B cell (primary cell): ENCODE data around the gene TANK. TPM values are rescaled to one million over a fixed set of nuclear protein-coding genes. Genes with fewer than 3 reads are reported as not detected.

Source experiments
- ATAC-seq: fragments of 200-7000 bp; cut with Tn5 transposase; one replicate; pipeline ENCODE4 v1.10.0; 2021; ENCODE audit warnings: low read depth, mild to moderate bottlenecking, moderate number of reproducible peaks, moderate library complexity
- CTCF ChIA-PET: fragments of 350-600 bp; sonication (Branson Sonifier 250); formaldehyde crosslinking; loops from one replicate; lab custom pipeline; 2021; ENCODE audit warnings: antibody characterized with exemption, inconsistent platforms; lab: Charles Lee
- POLR2A ChIA-PET: fragments of 350-600 bp; sonication (Branson Sonifier 250); formaldehyde crosslinking; loops from one replicate; lab custom pipeline; 2021; ENCODE audit warnings: antibody characterized with exemption; lab: Charles Lee
- DNase-seq: peaks from one replicate; pipeline ENCODE4 v3.0.0; 2013
- H2AFZ ChIP-seq: 2 replicates; pipeline ENCODE4 v1.6.1; 2012; ENCODE audit warnings: mild to moderate bottlenecking, low read depth, low read length; ENCODE audit not compliant: insufficient read depth, poor library complexity, severe bottlenecking
- H3K27ac ChIP-seq, 2 donors: 1 replicate in 1 of 2; 2 replicates in 1 of 2; pipeline ENCODE4 v1.5.1; 2012 to 2013; ENCODE audit warnings: low read length in 2 of 2, mild to moderate bottlenecking in 2 of 2, moderate library complexity in 1 of 2
- H3K27me3 ChIP-seq, 4 experiments: fragments of 200-600 bp in 1 of 4; sonication (generic) in 1 of 4; replicated peaks in 1 of 4; 1 replicate in 2 of 4; 2 replicates in 2 of 4; pipeline versions ENCODE4 v1.6.1 to v1.7.0; 2013 to 2016; ENCODE audit warnings: low read length in 3 of 4, mild to moderate bottlenecking in 2 of 4, mixed read lengths in 1 of 4, moderate library complexity in 1 of 4; ENCODE audit not compliant: insufficient read depth in 4 of 4, control insufficient read depth in 3 of 4; ENCODE audit errors: control extremely low read depth in 1 of 4
- H3K36me3 ChIP-seq, 2 experiments: replicated peaks in 1 of 2; 1 replicate in 1 of 2; 2 replicates in 1 of 2; pipeline versions ENCODE4 v1.6.1 to v1.7.1; 2013; ENCODE audit warnings: low read length in 1 of 2; ENCODE audit not compliant: insufficient read depth in 2 of 2, control insufficient read depth in 1 of 2; ENCODE audit errors: control extremely low read depth in 1 of 2, extremely low read depth in 1 of 2
- H3K4me1 ChIP-seq, 2 donors: fragments of 200-600 bp in 1 of 2; sonication (generic) in 1 of 2; 1 replicate in 1 of 2; 2 replicates in 1 of 2; pipeline versions ENCODE4 v1.5.1 to v1.6.1; 2013 to 2017; ENCODE audit warnings: low read length in 2 of 2; ENCODE audit not compliant: control insufficient read depth in 2 of 2, insufficient read depth in 2 of 2
- H3K4me2 ChIP-seq: replicated peaks from 2 replicates; pipeline ENCODE3; 2012; ENCODE audit warnings: mild to moderate bottlenecking, low read depth, low read length; ENCODE audit not compliant: poor library complexity, severe bottlenecking
- H3K4me3 ChIP-seq, 5 experiments: fragments of 200-600 bp in 1 of 5; sonication (generic) in 1 of 5; 1 replicate in 3 of 5; 2 replicates in 2 of 5; pipeline versions ENCODE4 v1.5.1 to v1.7.0; 2011 to 2016; ENCODE audit warnings: low read length in 4 of 5, mild to moderate bottlenecking in 4 of 5, low read depth in 2 of 5, control low read depth in 1 of 5, moderate library complexity in 1 of 5; ENCODE audit not compliant: insufficient read depth in 1 of 5; ENCODE audit errors: control extremely low read depth in 1 of 5, extremely low read depth in 1 of 5
- H3K79me2 ChIP-seq: fragments of 200-600 bp; sonication (generic); one replicate; pipeline ENCODE4 v1.6.0; 2016; ENCODE audit warnings: low read length; ENCODE audit not compliant: control insufficient read depth, insufficient read depth
- H3K9ac ChIP-seq: fragments of 200-600 bp; sonication (generic); 2 replicates; pipeline ENCODE4 v1.6.1; 2017; ENCODE audit warnings: mild to moderate bottlenecking, low read length, moderate library complexity
- H3K9me3 ChIP-seq, 3 donors: one replicate each; pipeline versions ENCODE4 v1.6.1 to v1.7.1; 2013; ENCODE audit warnings: low read length in 2 of 3; ENCODE audit not compliant: control insufficient read depth in 2 of 3, insufficient read depth in 1 of 3; ENCODE audit errors: control extremely low read depth in 1 of 3
- H4K20me1 ChIP-seq: 2 replicates; pipeline ENCODE4 v1.6.0; 2012; ENCODE audit warnings: mild to moderate bottlenecking, low read length; ENCODE audit not compliant: insufficient read depth, control insufficient read depth, poor library complexity, severe bottlenecking
- H3K27ac Mint-ChIP-seq: one replicate; pipeline ENCODE4 v1.8.0; 2021; ENCODE audit warnings: mixed read lengths
- H3K27me3 Mint-ChIP-seq: one replicate; pipeline ENCODE4 v1.8.0; 2021; ENCODE audit warnings: mixed read lengths
- H3K4me1 Mint-ChIP-seq: one replicate; pipeline ENCODE4 v1.8.0; 2021; ENCODE audit warnings: mixed read lengths
- H3K4me3 Mint-ChIP-seq: one replicate; pipeline ENCODE4 v1.8.0; 2021; ENCODE audit warnings: mixed read lengths
- H3K9me3 Mint-ChIP-seq: one replicate; pipeline ENCODE4 v1.8.0; 2022; ENCODE audit warnings: mixed read lengths; ENCODE audit not compliant: insufficient read depth
- EZH2 ChIP-seq: IDR thresholded peaks from 2 replicates; pipeline ENCODE4 v1.6.1; 2012; ENCODE audit warnings: borderline replicate concordance, low read depth, mild to moderate bottlenecking, moderate library complexity, low read length; ENCODE audit not compliant: insufficient read depth, poor library complexity, severe bottlenecking
- WGBS: methylation state at CpG from one replicate; pipeline ENCODE4 v1.1.5; 2013; ENCODE audit warnings: missing lambda C conversion rate; ENCODE audit not compliant: insufficient coverage; 5-methylcytosine and 5-hydroxymethylcytosine counted together
- intact Hi-C: fragments of 100-400 bp; cut with micrococcal nuclease; formaldehyde crosslinking; loops from one replicate; pipeline ENCODE4 v1.10.0; 2022
- polyA minus RNA-seq: library from RNA; depleted of rRNA, polyadenylated mRNA; stranded (reverse); fragments of >200 nt; gene quantifications from 2 replicates; pipeline ENCODE4 v1.2.3, GENCODE V29; 2012
- polyA plus RNA-seq: library from polyadenylated mRNA; depleted of rRNA; stranded (reverse); fragments of >200 nt; gene quantifications from 2 replicates; pipeline ENCODE4 v1.2.3, GENCODE V29; 2012
- total RNA-seq, 2 donors: library from RNA; stranded (reverse); fragments of 120-200 nt in 1 of 2; gene quantifications; 1 replicate in 1 of 2; 2 replicates in 1 of 2; pipeline versions ENCODE4 v1.2.3 to v1.2.4, GENCODE V29; 2013 to 2022
- TF ChIP-seq, protein P1 (sequence below): fragments of 200-600 bp; IDR thresholded peaks from one replicate; pipeline ENCODE4 v1.8.0; 2022; ENCODE audit warnings: antibody characterized with exemption, mild to moderate bottlenecking

TANK gene, protein sequence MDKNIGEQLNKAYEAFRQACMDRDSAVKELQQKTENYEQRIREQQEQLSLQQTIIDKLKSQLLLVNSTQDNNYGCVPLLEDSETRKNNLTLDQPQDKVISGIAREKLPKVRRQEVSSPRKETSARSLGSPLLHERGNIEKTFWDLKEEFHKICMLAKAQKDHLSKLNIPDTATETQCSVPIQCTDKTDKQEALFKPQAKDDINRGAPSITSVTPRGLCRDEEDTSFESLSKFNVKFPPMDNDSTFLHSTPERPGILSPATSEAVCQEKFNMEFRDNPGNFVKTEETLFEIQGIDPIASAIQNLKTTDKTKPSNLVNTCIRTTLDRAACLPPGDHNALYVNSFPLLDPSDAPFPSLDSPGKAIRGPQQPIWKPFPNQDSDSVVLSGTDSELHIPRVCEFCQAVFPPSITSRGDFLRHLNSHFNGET
- total RNA-seq (179 and 191 TPM in 2 replicates), polyA plus RNA-seq (62.4 and 75.8 TPM in 2 replicates), polyA minus RNA-seq (60.4 and 98.5 TPM in 2 replicates)
- 176 TPM for total RNA-seq (2013)

DNA sequence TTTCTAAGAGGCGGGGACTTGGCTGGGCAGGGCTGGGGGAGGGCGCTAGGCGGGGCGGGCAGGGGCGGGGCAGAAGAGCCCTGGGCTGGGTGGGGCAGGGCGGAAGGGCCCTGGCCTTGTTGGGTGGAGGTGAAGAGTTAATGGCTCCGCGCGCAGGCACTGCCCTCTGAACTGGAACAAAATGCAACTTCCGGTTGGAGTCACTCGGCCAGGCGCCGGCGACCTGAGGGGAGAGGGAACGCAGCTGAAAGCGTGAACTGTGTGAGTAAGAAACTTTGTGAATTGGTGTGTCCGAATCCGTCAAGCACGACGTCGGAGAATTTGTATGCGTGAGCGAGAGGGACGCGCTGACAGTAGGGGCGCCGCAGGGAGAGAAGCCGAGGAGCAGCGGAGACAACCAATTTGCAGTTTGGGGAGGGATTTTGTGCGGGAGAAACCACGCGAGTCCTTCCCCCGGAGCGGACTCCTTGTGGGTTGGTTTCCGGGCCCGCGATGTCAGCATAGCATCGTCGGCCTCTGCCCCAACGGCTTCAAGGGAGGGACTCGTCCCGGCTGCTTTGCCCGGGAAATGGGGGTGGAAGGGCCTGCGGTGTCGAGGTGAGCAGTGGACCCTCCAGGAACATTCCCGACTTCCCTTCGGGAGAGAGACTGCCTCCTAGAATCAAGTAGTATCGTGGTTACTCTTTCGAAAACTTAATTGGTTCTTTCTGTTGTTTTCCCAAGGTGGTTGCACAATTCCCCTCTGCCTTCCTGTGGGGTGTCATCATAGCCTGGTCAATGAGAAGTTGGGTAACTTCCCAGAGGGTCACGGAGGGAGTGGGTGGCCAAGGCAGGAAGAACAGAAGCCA, at the start of gene TANK:
TANK (plus strand) TSS at position 203 of the 848 bp plus-strand sequence. CDS start 19,235 bp downstream, outside the sequence.
- DNase-seq (peak; percentile 96), ATAC-seq (peak; percentile 95)
- intact Hi-C loops, result loop anchor here (1.0 to 10.0 kb wide), 9 partner anchors 10 to 1184 kb away; partner anchors contain the start of genes GCA and PSMD14
- peak within 1 kb of the TSS; percentile 93 to 97 for H3K27ac ChIP-seq
- peaks cover 89% of the 10 kb centered on the region for H3K79me2 ChIP-seq
- ChIA-PET CTCF (interaction anchor here (0.9 to 1.8 kb wide), 3 partner anchors 22 to 97 kb away, joined by 3 to 5 read pairs (median 4); no protein-coding TSS in a partner anchor), POLR2A (interaction anchor here (0.5 to 1.7 kb wide), 5 partner anchors 9 to 56 kb away, joined by 3 to 9 read pairs (median 4); no protein-coding TSS in a partner anchor)
- peaks cover 77% of the 10 kb centered on the region for H3K4me1 Mint-ChIP-seq
- peaks cover 0 to 3% (median 0%) of the 10 kb centered on the region in 3 donors for H3K9me3 ChIP-seq
- H3K4me3 ChIP-seq, result peak within 1 kb of the TSS; percentile 90 to 99 (median 96)
- peaks cover 37 to 45% of the 10 kb centered on the region in 2 donors for H3K4me1 ChIP-seq
- H3K27ac Mint-ChIP-seq, result peak within 1 kb of the TSS; percentile 96
- H3K4me3 Mint-ChIP-seq, result peak within 1 kb of the TSS; percentile 95
- H4K20me1 ChIP-seq, result peaks cover 12% of the 10 kb centered on the region
- peak within 1 kb of the TSS; percentile 81 for H3K4me2 ChIP-seq
- peak within 1 kb of the TSS; percentile 45 for H2AFZ ChIP-seq
- TF ChIP-seq, protein P1, sequence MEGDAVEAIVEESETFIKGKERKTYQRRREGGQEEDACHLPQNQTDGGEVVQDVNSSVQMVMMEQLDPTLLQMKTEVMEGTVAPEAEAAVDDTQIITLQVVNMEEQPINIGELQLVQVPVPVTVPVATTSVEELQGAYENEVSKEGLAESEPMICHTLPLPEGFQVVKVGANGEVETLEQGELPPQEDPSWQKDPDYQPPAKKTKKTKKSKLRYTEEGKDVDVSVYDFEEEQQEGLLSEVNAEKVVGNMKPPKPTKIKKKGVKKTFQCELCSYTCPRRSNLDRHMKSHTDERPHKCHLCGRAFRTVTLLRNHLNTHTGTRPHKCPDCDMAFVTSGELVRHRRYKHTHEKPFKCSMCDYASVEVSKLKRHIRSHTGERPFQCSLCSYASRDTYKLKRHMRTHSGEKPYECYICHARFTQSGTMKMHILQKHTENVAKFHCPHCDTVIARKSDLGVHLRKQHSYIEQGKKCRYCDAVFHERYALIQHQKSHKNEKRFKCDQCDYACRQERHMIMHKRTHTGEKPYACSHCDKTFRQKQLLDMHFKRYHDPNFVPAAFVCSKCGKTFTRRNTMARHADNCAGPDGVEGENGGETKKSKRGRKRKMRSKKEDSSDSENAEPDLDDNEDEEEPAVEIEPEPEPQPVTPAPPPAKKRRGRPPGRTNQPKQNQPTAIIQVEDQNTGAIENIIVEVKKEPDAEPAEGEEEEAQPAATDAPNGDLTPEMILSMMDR, result no peak
- no peak for TF ChIP-seq EZH2
- 0% methylated on average over 46 of the region's 50 CpGs for WGBS
- peak within 1 kb of the TSS; percentile 93 for H3K9ac ChIP-seq
- H3K9me3 Mint-ChIP-seq, result no peaks in the 10 kb centered on the region
- H3K27me3 Mint-ChIP-seq, result no peaks in the 10 kb centered on the region
- no peaks in the 10 kb centered on the region for H3K27me3 ChIP-seq
- peaks cover 0 to 27% of the 10 kb centered on the region in 2 experiments for H3K36me3 ChIP-seq
